Measurements from ENCODE around the gene STAMBP.
"Not testable (repeated sequence)": the region's sequence is repeated elsewhere in the genome, so short reads cannot be mapped to it uniquely, and the experiment has no call there.

Gene STAMBP

DNA sequence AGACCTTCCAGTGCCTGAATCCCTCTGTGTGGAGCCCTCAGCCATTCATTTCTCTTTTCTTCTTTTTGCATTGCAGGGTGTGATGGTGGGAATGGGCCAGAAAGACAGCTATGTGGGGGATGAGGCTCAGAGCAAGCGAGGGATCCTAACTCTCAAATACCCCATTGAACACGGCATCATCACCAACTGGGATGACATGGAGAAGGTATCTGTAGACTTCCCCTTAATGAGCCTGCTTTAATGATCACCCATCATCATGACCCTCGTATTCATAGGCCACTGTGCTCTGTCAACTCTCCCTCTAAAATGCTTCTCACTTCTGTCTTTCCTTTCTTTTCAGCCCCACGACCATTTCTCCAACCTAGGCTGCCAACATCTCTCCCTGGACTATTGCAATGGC is 73.5 kb downstream of the STAMBP start:
- DNase-seq (ENCODE audit: low read depth), result no peak
- TF ChIP-seq, protein P1, sequence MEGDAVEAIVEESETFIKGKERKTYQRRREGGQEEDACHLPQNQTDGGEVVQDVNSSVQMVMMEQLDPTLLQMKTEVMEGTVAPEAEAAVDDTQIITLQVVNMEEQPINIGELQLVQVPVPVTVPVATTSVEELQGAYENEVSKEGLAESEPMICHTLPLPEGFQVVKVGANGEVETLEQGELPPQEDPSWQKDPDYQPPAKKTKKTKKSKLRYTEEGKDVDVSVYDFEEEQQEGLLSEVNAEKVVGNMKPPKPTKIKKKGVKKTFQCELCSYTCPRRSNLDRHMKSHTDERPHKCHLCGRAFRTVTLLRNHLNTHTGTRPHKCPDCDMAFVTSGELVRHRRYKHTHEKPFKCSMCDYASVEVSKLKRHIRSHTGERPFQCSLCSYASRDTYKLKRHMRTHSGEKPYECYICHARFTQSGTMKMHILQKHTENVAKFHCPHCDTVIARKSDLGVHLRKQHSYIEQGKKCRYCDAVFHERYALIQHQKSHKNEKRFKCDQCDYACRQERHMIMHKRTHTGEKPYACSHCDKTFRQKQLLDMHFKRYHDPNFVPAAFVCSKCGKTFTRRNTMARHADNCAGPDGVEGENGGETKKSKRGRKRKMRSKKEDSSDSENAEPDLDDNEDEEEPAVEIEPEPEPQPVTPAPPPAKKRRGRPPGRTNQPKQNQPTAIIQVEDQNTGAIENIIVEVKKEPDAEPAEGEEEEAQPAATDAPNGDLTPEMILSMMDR (IDR thresholded peaks at IDR 0.05; ENCODE audit: low read depth, low read length, missing control alignments), result no peak
- H3K4me3 ChIP-seq (ENCODE audit: low read depth, low read length), result no peak overlapping the region
- in situ Hi-C loops (cut with HindIII; ENCODE audit: low sequenced_read_pairs), result no loop called here

DNA sequence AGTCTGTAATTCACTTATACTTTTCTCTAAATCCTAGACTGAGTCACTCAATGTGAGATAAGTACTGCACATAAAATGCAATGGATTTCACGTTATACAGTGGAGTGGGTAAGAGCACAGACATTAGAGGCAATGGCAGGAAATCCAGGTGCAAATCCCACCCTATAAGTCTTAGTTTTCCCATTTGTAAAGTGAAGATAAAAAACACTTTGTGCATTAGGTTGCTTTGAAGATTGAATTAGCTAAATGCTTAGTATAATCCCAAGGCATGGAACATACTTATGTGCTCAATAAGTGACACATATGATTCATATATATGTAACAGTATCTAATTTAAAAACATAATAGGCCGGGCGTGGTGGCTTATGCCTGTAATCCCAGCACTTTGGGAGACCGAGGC is 74.6 kb downstream of the STAMBP start:
- TF ChIP-seq, protein P1 (IDR thresholded peaks at IDR 0.05; ENCODE audit: low read depth, low read length, missing control alignments), result no peak
- in situ Hi-C loops (cut with HindIII; ENCODE audit: low sequenced_read_pairs), result no loop called here
- no peak for DNase-seq (ENCODE audit: low read depth)
- H3K4me3 ChIP-seq (ENCODE audit: low read depth, low read length), result no peak overlapping the region

DNA sequence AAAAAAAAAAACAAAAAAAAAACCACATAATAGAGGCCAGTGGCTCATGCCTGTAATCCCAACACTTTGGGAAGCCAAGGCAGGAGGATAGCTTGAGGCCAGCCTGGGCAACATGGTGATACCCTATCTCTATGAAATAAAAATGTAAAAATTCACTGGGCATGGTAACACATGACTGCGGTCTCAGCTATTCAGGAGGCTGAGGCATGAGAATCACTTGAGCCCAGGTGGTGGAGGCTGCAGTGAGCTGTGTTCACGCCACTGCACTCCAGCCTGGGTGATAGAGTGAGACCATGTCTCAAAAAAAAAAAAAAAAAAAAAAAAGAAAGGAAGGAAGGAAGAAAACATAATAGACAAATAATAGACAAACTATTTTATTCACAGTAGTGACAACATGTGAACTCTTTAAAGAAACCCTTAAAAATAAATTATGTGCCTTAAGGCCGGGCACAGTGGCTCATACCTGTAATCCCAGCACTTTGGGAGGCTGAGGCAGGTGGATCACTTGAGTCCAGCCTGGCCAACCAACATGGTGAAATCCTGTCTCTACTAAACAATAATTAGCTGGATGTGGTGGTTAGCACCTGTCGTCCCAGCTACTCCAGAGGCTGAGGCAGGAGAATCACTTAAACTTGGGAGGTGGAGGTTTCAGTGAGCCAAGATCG is 75.3 kb downstream of the STAMBP start:
- in situ Hi-C loops (cut with HindIII; ENCODE audit: low sequenced_read_pairs); H3K4me3 ChIP-seq (ENCODE audit: low read depth, low read length); DNase-seq (ENCODE audit: low read depth): not testable (repeated sequence)

DNA sequence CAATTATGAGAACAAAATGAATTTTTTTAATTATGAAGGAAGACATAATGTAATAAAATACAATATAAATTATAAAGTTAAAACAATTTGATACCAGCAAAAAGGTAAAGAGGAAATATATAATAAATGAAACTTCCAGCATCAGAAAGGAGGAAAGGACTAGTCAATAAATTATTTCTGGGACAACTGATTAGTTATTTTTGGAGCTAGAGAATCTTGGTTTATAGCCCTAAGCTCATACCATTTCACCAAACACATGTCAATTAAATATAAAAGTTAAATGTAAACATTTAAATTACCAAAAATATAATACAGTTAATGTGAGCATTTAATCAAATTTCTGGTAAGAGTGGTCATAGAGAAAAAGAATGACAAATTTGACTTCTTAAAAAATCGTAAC is 76.2 kb downstream of the STAMBP start:
- H3K4me3 ChIP-seq (ENCODE audit: low read depth, low read length), result no peak overlapping the region
- TF ChIP-seq, protein P1 (IDR thresholded peaks at IDR 0.05; ENCODE audit: low read depth, low read length, missing control alignments), result no peak
- in situ Hi-C loops (cut with HindIII; ENCODE audit: low sequenced_read_pairs), result no loop called here
- DNase-seq (ENCODE audit: low read depth), result no peak

DNA sequence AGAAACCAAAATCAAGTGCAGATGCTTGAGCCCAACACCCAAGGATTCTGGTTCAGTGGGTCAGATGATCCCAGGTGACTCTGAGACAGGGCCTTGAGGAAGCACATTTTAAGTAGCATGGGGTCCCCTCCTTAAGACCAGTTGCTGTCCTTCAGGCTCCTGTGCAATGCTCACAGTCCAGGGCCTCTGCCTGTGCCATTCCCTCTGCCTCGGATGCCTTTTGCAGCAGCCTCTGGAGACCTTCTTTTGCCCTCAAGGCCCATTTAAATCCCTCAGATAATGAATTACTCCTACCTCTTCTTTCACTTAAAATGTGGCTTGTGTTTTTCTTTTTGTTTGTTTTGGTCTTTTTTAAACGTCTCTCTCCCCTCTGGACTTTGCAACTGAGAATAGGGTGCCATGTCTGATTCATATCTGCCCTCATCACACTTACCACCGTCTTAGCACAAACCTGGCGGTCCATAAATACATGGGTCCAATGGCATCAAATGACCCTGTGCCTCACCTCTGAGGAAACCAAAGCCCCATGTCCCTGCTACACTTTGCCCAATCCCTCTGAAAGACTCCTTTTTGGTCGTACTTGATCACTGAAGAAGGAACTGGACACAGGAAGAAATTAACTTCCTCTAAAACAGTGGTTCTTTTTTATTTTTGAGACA is 78.2 kb downstream of the STAMBP start:
- H3K4me3 ChIP-seq (ENCODE audit: low read depth, low read length), result no peak overlapping the region
- in situ Hi-C loops (cut with HindIII; ENCODE audit: low sequenced_read_pairs), result no loop called here
- TF ChIP-seq, protein P1 (IDR thresholded peaks at IDR 0.05; ENCODE audit: low read depth, low read length, missing control alignments), result no peak
- no peak for DNase-seq (ENCODE audit: low read depth)

DNA sequence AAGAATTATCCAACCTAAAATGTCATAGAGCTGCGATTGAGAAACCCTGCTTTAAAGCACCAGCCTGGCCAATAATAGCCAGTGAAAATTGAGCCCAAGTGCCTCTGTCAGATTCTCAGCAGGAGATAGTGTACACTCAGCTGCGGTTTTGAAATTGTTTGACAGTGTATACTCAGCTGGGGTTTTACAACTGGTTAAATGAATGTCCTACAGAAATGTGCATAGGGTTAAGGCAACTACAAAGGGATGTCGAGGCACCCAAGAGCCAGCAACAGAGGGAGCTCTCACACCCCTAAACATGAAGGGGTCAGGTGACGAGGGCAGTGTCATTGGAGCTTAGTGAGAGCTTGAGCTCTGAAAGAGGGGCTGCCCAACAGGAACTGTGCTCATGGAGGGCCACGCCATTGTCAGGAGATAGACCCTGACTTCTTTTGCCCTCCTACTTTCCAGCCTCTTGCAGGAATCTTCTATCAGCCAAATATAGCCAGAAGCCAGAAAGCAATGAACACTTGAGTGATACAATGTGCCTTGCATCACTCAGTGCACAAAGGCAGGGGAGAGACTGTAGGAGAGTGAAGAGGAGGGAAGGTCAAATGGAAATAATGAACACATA is 79.2 kb downstream of the STAMBP start:
- H3K4me3 ChIP-seq (ENCODE audit: low read depth, low read length), result no peak overlapping the region
- DNase-seq (ENCODE audit: low read depth), result peak; percentile 55
- TF ChIP-seq, protein P1 (IDR thresholded peaks at IDR 0.05; ENCODE audit: low read depth, low read length, missing control alignments), result peak; percentile 30
- in situ Hi-C loops (cut with HindIII; ENCODE audit: low sequenced_read_pairs), result no loop called here
